GM12865 (cell line): ENCODE measurements around the gene DLG3.

ENCODE experiments used
- DNase-seq: peaks from one replicate; pipeline ENCODE4 v3.0.0; 2010; ENCODE audit warnings: low read depth
- H3K4me3 ChIP-seq: 2 replicates; pipeline ENCODE4 v1.5.1; 2011; ENCODE audit warnings: mild to moderate bottlenecking, low read depth, low read length, control low read depth
- CTCF ChIP-seq: IDR thresholded peaks from 2 replicates; pipeline ENCODE4 v1.5.1; 2011; ENCODE audit warnings: low read length, control low read depth, low read depth, inconsistent platforms; ENCODE audit not compliant: insufficient read depth; ENCODE audit errors: missing control alignments

DLG3 gene

GRCh38 chrX:70481471-70482270 lies 37.0 kb downstream of the DLG3 start:
- H3K4me3 ChIP-seq, result no peak overlapping the region
- DNase-seq, result no peak
- TF ChIP-seq CTCF, result no peak

GRCh38 chrX:70482300-70482699 lies 37.7 kb downstream of the DLG3 start:
- TF ChIP-seq CTCF, result no peak
- DNase-seq, result no peak
- no peak overlapping the region for H3K4me3 ChIP-seq

DNA sequence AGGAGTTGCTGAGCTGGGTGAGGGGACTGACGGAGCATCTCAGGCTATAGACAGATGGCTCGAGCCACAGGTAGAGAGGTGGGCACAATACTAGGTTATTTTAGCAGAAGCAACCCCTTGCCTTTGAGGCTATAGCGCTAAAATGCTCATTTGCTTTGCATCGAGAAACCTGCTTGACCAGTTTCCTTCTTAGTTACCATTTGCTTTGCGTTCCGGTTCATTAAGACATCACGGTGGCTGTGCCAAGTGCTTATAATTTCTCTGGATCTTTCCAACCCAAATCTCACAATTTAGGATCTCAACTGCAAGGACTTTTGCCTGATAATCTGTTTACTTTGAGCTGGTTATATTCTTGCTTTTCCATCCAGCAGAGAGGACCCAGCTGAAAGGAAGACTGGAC lies 40.8 kb downstream of the DLG3 start:
- no peak for TF ChIP-seq CTCF
- H3K4me3 ChIP-seq, result no peak overlapping the region
- no peak for DNase-seq

GRCh38 chrX:70488856-70489255 lies 44.2 kb downstream of the DLG3 start:
- DNase-seq, result no peak
- no peak overlapping the region for H3K4me3 ChIP-seq
- TF ChIP-seq CTCF, result no peak

- no peak overlapping the region for H3K4me3 ChIP-seq
- TF ChIP-seq CTCF, result no peak
- no peak for DNase-seq
Measured at GRCh38 chrX:70494441-70494840, 49.8 kb downstream of the DLG3 start.

GRCh38 chrX:70496491-70496890 lies 51.9 kb downstream of the DLG3 start:
- TF ChIP-seq CTCF, result no peak

GRCh38 chrX:70497026-70497425 lies 52.4 kb downstream of the DLG3 start:
- DNase-seq, result no peak
- no peak overlapping the region for H3K4me3 ChIP-seq
- TF ChIP-seq CTCF, result no peak

More at GRCh38 chrX:70496491-70496890, 51.9 kb downstream of the DLG3 start:
- no peak overlapping the region for H3K4me3 ChIP-seq
- no peak for DNase-seq
